Ishikawa (cell line): Measurements from ENCODE around the gene ATRNL1.

Experiments used
- CEBPB ChIP-seq: IDR thresholded peaks from 2 replicates; pipeline ENCODE4 v1.6.1; 2012
- CREB1 ChIP-seq: IDR thresholded peaks from 2 replicates; pipeline ENCODE4 v1.6.1; 2012; ENCODE audit warnings: low read depth
- EGR1 ChIP-seq: IDR thresholded peaks from 2 replicates; pipeline ENCODE4 v1.6.1; 2012
- EP300 ChIP-seq: IDR thresholded peaks from 2 replicates; pipeline ENCODE4 v1.6.1; 2012; ENCODE audit warnings: borderline replicate concordance
- FOXM1 ChIP-seq: IDR thresholded peaks from 2 replicates; pipeline ENCODE4 v1.6.1; 2012; ENCODE audit warnings: low read depth, borderline replicate concordance
- MAX ChIP-seq: IDR thresholded peaks from 2 replicates; pipeline ENCODE4 v1.6.1; 2012
- NFIC ChIP-seq: IDR thresholded peaks from 2 replicates; pipeline ENCODE4 v1.6.1; 2012
- RAD21 ChIP-seq: IDR thresholded peaks from 2 replicates; pipeline ENCODE4 v1.6.1; 2012; ENCODE audit warnings: low read depth
- REST ChIP-seq: IDR thresholded peaks from 2 replicates; pipeline ENCODE4 v1.6.1; 2012; ENCODE audit warnings: low read depth, mild to moderate bottlenecking
- TAF1 ChIP-seq: IDR thresholded peaks from 2 replicates; pipeline ENCODE4 v1.6.1; 2012; ENCODE audit warnings: low read depth, mild to moderate bottlenecking
- TCF12 ChIP-seq: IDR thresholded peaks from 2 replicates; pipeline ENCODE4 v1.6.1; 2012; ENCODE audit warnings: low read depth
- TEAD4 ChIP-seq: IDR thresholded peaks from 2 replicates; pipeline ENCODE4 v1.6.1; 2012
- YY1 ChIP-seq: IDR thresholded peaks from 2 replicates; pipeline ENCODE4 v1.6.1; 2012; ENCODE audit warnings: low read depth

- TF ChIP-seq TAF1 (no peak), REST (no peak), EGR1 (no peak), MAX (no peak), NFIC (no peak), YY1 (no peak), RAD21 (no peak), FOXM1 (no peak), CEBPB (no peak), EP300 (no peak), TCF12 (no peak), TEAD4 (no peak), CREB1 (no peak)
These were observed 886.4 kb downstream of the ATRNL1 start for GRCh38 chr10:115979576-115979975.
